ENCODE data around the gene EFNB2.

GRCh38 chr13:106494936-106495335 lies 40.5 kb downstream of the EFNB2 start:
- TF ChIP-seq REST (IDR thresholded peaks at IDR 0.05; ENCODE audit: insufficient read depth in 1 of 2, low read depth in 2 of 2, low read length in 2 of 2), result no peak
- no peak for TF ChIP-seq POLR2AphosphoS5 (IDR thresholded peaks at IDR 0.05; ENCODE audit: low read depth, low read length)
- TF ChIP-seq TAF1 (IDR thresholded peaks at IDR 0.05; ENCODE audit: borderline replicate concordance, insufficient read depth, low read length), result no peak

Measured in PFSK-1 (cell line).